Natural killer cell (primary cell): ENCODE results near the gene C3orf70. TPM values are rescaled to one million over a fixed set of nuclear protein-coding genes. Genes with fewer than 3 reads are reported as not detected.

Source experiments
- ATAC-seq, 3 donors: fragments of 150-1000 bp in 2 of 3; fragments of 200-7000 bp in 1 of 3; cut with Tn5 transposase; 1 replicate in 1 of 3; 2 replicates in 2 of 3; pipeline ENCODE4 v1.10.0; 2021; ENCODE audit warnings: mild to moderate bottlenecking in 2 of 3, moderate library complexity in 2 of 3
- DNase-seq, 2 donors: peaks; one replicate each; pipeline versions ENCODE4 v3.0.0 to v3.0.0-alpha.2; 2013 to 2021; ENCODE audit warnings: mixed read lengths in 1 of 2
- H3K27ac ChIP-seq: one replicate; pipeline ENCODE4 v1.5.1; 2013; ENCODE audit warnings: mild to moderate bottlenecking, low read length
- H3K27me3 ChIP-seq: one replicate; pipeline ENCODE4 v1.6.1; 2013; ENCODE audit warnings: low read length; ENCODE audit not compliant: control insufficient read depth, insufficient read depth
- H3K36me3 ChIP-seq: one replicate; pipeline ENCODE4 v1.6.1; 2013; ENCODE audit warnings: low read length; ENCODE audit not compliant: control insufficient read depth, insufficient read depth
- H3K4me1 ChIP-seq: one replicate; pipeline ENCODE4 v1.6.1; 2013; ENCODE audit warnings: low read length; ENCODE audit not compliant: control insufficient read depth, insufficient read depth
- H3K4me3 ChIP-seq: one replicate; pipeline ENCODE4 v1.5.1; 2013; ENCODE audit warnings: low read length
- H3K9me3 ChIP-seq: one replicate; pipeline ENCODE4 v1.6.1; 2013; ENCODE audit warnings: low read length; ENCODE audit not compliant: control insufficient read depth, insufficient read depth
- H3K27ac Mint-ChIP-seq, 2 donors: one replicate each; pipeline ENCODE4 v1.8.0; 2022; ENCODE audit warnings: mild to moderate bottlenecking in 2 of 2, mixed read lengths in 2 of 2, moderate library complexity in 1 of 2
- H3K27me3 Mint-ChIP-seq, 2 donors: one replicate each; pipeline ENCODE4 v1.8.0; 2022; ENCODE audit warnings: low read depth in 2 of 2, mixed read lengths in 2 of 2
- H3K36me3 Mint-ChIP-seq: one replicate; pipeline ENCODE4 v1.8.0; 2022; ENCODE audit warnings: mixed read lengths
- H3K4me1 Mint-ChIP-seq, 2 donors: one replicate each; pipeline ENCODE4 v1.8.0; 2022; ENCODE audit warnings: mixed read lengths in 2 of 2
- H3K4me3 Mint-ChIP-seq: one replicate; pipeline ENCODE4 v1.8.0; 2022; ENCODE audit warnings: mild to moderate bottlenecking, moderate library complexity, mixed read lengths
- H3K9me3 Mint-ChIP-seq, 2 donors: one replicate each; pipeline ENCODE4 v1.8.0; 2022; ENCODE audit warnings: mixed read lengths in 2 of 2
- CTCF ChIP-seq: fragments of 200-600 bp; IDR thresholded peaks from one replicate; pipeline ENCODE4 v1.8.0; 2022; ENCODE audit warnings: antibody characterized with exemption
- WGBS: methylation state at CpG from one replicate; pipeline ENCODE4 v1.1.7; 2013; ENCODE audit warnings: missing lambda C conversion rate; ENCODE audit not compliant: insufficient coverage; 5-methylcytosine and 5-hydroxymethylcytosine counted together
- intact Hi-C: fragments of 100-400 bp; cut with micrococcal nuclease; formaldehyde crosslinking; loops from one replicate; pipeline ENCODE4 v1.14.2; 2022
- total RNA-seq, 4 donors: library from RNA; stranded (reverse); fragments of 120-200 nt in 1 of 4; gene quantifications; one replicate each; pipeline versions ENCODE4 v1.2.3 to v1.2.4, GENCODE V29; 2013 to 2022

C3orf70 gene
- total RNA-seq, 3 donors from 2014 or later (not counting 1 experiment from before 2014, with no cell fraction given), result 0.05 to 0.07 (median 0.05) TPM

- peaks cover 3 to 4% of the 10 kb centered on the region in 2 donors for H3K9me3 Mint-ChIP-seq
- no peaks in the 10 kb centered on the region for H3K4me1 ChIP-seq
- no peak overlapping the region for H3K4me3 Mint-ChIP-seq
- peaks cover 22 to 28% of the 10 kb centered on the region in 2 donors for H3K27me3 Mint-ChIP-seq
- no peaks in the 10 kb centered on the region for H3K36me3 ChIP-seq
- no peaks in the 10 kb centered on the region for H3K4me1 Mint-ChIP-seq
- intact Hi-C loops, result no loop called here
- no peaks in the 10 kb centered on the region for H3K36me3 Mint-ChIP-seq
- H3K4me3 ChIP-seq, result no peak overlapping the region
- DNase-seq (no peak), ATAC-seq (no peak)
- H3K27me3 ChIP-seq, result no peaks in the 10 kb centered on the region
- no peak overlapping the region for H3K27ac ChIP-seq
- no peak overlapping the region for H3K27ac Mint-ChIP-seq
- H3K9me3 ChIP-seq, result peaks cover 3% of the 10 kb centered on the region
- TF ChIP-seq CTCF, result no peak
- WGBS, result 83% methylated on average over 6 of the region's 7 CpGs
Observed at GRCh38 chr3:185103359-185104127, 49.3 kb downstream of the C3orf70 start.

- Histone ChIP-seq H3K9me3 (no peaks in the 10 kb centered on the region), H3K4me3 (no peak overlapping the region), H3K27me3 (peaks cover 2% of the 10 kb centered on the region), H3K36me3 (no peaks in the 10 kb centered on the region), H3K4me1 (no peaks in the 10 kb centered on the region), H3K27ac (no peak overlapping the region)
- H3K36me3 Mint-ChIP-seq, result no peaks in the 10 kb centered on the region
- peaks cover 12 to 32% of the 10 kb centered on the region in 2 donors for H3K27me3 Mint-ChIP-seq
- no peak for TF ChIP-seq CTCF
- no peaks in the 10 kb centered on the region for H3K9me3 Mint-ChIP-seq
- DNase-seq (no peak), ATAC-seq (no peak)
- H3K27ac Mint-ChIP-seq, result no peak overlapping the region
- H3K4me1 Mint-ChIP-seq, result no peaks in the 10 kb centered on the region
- 91% methylated on average over 4 of the region's 4 CpGs for WGBS
- intact Hi-C loops, result no loop called here
- H3K4me3 Mint-ChIP-seq, result no peak overlapping the region
Observed at GRCh38 chr3:185094697-185095096, 58.2 kb downstream of the C3orf70 start.

GRCh38 chr3:185093116-185093515 is 59.7 kb downstream of the C3orf70 start:
- TF ChIP-seq CTCF, result no peak
- Histone ChIP-seq H3K9me3 (no peaks in the 10 kb centered on the region), H3K4me1 (no peaks in the 10 kb centered on the region), H3K27ac (no peak overlapping the region), H3K4me3 (no peak overlapping the region), H3K27me3 (peaks cover 2% of the 10 kb centered on the region), H3K36me3 (no peaks in the 10 kb centered on the region)
- Mint-ChIP-seq H3K9me3 (no peaks in the 10 kb centered on the region), H3K36me3 (no peaks in the 10 kb centered on the region), H3K4me3 (no peak overlapping the region), H3K27ac (no peak overlapping the region), H3K27me3 (peaks cover 8 to 22% of the 10 kb centered on the region in 2 donors), H3K4me1 (no peaks in the 10 kb centered on the region)
- intact Hi-C loops, result no loop called here
- no peak for ATAC-seq
- DNase-seq, result no peak

- no peak overlapping the region for H3K4me3 ChIP-seq
- no peak for TF ChIP-seq CTCF
- DNase-seq, result no peak
- H3K9me3 ChIP-seq, result no peaks in the 10 kb centered on the region
- H3K27me3 ChIP-seq, result no peaks in the 10 kb centered on the region
- 94% methylated on average over 4 of the region's 4 CpGs for WGBS
- H3K27ac ChIP-seq, result no peak overlapping the region
- H3K27ac Mint-ChIP-seq, result no peak overlapping the region
- H3K9me3 Mint-ChIP-seq, result no peaks in the 10 kb centered on the region
- H3K27me3 Mint-ChIP-seq, result peaks cover 11 to 22% of the 10 kb centered on the region in 2 donors
- H3K4me1 ChIP-seq, result no peaks in the 10 kb centered on the region
- H3K36me3 ChIP-seq, result no peaks in the 10 kb centered on the region
- ATAC-seq, result no peak
- H3K4me1 Mint-ChIP-seq, result no peaks in the 10 kb centered on the region
- no peaks in the 10 kb centered on the region for H3K36me3 Mint-ChIP-seq
- no peak overlapping the region for H3K4me3 Mint-ChIP-seq
- intact Hi-C loops, result no loop called here
Observed at GRCh38 chr3:185090811-185091210, 62.0 kb downstream of the C3orf70 start.
